ENCODE results near the gene IPO8. TPM values are rescaled to one million over a fixed set of nuclear protein-coding genes. Genes with fewer than 3 reads are reported as not detected.

IPO8 gene
- total RNA-seq, 4 donors from 2014 or later = 17.0 to 29.2 (median 21.3) TPM

DNA sequence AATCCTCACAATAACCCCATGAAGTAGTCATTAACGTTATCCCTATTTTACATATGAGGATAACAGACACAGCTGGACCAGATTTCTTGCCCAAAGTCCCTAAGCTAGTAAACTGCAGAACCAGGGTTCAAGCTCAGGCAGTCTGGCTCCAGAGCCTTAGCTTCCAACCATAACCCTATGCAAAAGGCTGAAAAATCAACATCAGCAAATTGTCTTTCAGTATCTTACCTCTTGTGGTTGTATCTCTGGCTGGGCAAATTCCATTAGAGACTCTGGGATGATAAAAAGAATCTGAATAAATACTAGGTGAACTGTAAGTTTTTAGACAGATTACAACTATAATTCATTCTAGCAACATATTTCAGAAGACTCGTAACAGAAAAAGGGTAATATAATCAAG, 34.3 kb upstream of the IPO8 start:
- TF ChIP-seq, protein P1, sequence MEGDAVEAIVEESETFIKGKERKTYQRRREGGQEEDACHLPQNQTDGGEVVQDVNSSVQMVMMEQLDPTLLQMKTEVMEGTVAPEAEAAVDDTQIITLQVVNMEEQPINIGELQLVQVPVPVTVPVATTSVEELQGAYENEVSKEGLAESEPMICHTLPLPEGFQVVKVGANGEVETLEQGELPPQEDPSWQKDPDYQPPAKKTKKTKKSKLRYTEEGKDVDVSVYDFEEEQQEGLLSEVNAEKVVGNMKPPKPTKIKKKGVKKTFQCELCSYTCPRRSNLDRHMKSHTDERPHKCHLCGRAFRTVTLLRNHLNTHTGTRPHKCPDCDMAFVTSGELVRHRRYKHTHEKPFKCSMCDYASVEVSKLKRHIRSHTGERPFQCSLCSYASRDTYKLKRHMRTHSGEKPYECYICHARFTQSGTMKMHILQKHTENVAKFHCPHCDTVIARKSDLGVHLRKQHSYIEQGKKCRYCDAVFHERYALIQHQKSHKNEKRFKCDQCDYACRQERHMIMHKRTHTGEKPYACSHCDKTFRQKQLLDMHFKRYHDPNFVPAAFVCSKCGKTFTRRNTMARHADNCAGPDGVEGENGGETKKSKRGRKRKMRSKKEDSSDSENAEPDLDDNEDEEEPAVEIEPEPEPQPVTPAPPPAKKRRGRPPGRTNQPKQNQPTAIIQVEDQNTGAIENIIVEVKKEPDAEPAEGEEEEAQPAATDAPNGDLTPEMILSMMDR (IDR thresholded peaks at IDR 0.05) = no peak
- TF ChIP-seq POLR2A (IDR thresholded peaks at IDR 0.05) = no peak
- no peak for DNase-seq (ENCODE audit: low spot score in 2 of 2)
- WGBS, 2 donors = 88 to 90% methylated on average over 2 of the region's 2 CpGs
- no peak overlapping the region for H3K4me3 ChIP-seq (ENCODE audit: low read depth, poor library complexity, severe bottlenecking)
- intact Hi-C loops (cut with DNase I; ENCODE audit: low total_unique reads) = no loop called here

DNA sequence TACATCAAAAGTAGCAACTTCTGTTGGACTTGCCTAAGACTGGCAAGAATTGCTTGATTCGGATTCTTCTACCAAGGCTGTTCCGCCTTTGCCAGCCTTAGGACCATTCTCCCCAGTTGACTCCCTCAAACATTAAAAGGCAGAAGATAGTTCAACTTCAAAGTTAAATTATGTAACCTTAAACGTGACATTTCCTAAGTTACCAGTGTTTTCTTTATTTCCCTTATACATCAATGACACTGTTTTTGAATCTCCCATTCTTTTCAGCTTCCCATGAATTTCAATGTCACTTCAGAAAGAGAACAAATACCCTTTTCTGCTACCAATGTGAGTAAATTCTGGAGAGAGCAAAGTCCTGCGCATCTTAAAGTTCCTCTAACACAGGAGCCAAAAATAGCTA, 33.9 kb upstream of the IPO8 start:
- no peak for DNase-seq (ENCODE audit: low spot score in 2 of 2)
- intact Hi-C loops (cut with DNase I; ENCODE audit: low total_unique reads) = no loop called here
- WGBS, 2 donors = 92 to 96% methylated on average over 4 of the region's 4 CpGs
- TF ChIP-seq, protein P1 (IDR thresholded peaks at IDR 0.05) = no peak
- no peak for TF ChIP-seq POLR2A (IDR thresholded peaks at IDR 0.05)
- no peak overlapping the region for H3K4me3 ChIP-seq (ENCODE audit: low read depth, poor library complexity, severe bottlenecking)

DNA sequence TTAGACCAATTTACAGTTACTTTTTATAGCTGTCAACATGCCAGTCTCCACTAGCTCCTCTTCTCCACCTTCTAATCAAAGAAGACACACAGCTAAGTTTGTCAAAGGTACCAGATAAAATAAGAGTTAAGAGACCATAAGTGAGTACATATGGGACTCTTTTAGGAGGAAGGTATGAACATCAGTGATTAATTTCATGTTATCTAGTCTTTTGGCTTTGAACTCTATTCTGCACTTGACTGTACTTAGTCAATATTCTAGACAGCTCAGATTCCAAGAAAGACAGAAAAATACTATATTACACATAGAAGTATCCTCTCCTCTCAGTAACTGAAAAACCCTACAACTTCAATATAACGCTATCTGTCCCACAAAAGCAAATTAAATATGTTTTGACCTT, 31.0 kb upstream of the IPO8 start:
- WGBS, 2 donors = 88 to 100% methylated on average over 1 of the region's 1 CpG
- no peak overlapping the region for H3K4me3 ChIP-seq (ENCODE audit: low read depth, poor library complexity, severe bottlenecking)
- intact Hi-C loops (cut with DNase I; ENCODE audit: low total_unique reads) = no loop called here
- no peak for DNase-seq (ENCODE audit: low spot score in 2 of 2)
- no peak for TF ChIP-seq POLR2A (IDR thresholded peaks at IDR 0.05)
- TF ChIP-seq, protein P1 (IDR thresholded peaks at IDR 0.05) = no peak

DNA sequence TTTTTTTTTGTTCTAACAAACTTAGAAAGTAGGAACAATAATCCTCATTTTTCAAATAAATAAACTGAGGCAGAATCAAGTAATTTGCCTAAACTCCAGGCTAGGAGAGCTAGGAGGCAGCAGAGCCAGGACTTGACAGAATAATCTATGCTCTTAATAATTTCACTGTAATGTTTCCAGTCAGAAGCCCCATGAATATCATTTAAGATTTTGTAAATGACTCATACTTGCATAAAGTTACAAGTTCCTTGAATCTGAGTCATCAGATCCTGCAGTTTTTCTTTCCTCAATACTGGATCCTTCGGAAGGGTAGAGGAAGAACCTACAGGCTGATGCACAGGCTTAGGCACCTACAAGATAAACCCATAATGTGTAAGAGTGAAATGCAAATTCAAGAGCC, 30.1 kb upstream of the IPO8 start:
- 28 to 33% methylated on average over 1 of the region's 1 CpG for WGBS, 2 donors
- no peak for TF ChIP-seq POLR2A (IDR thresholded peaks at IDR 0.05)
- TF ChIP-seq, protein P1 (IDR thresholded peaks at IDR 0.05) = no peak
- H3K4me3 ChIP-seq (ENCODE audit: low read depth, poor library complexity, severe bottlenecking) = no peak overlapping the region
- DNase-seq (ENCODE audit: low spot score in 2 of 2) = no peak
- intact Hi-C loops (cut with DNase I; ENCODE audit: low total_unique reads) = no loop called here

DNA sequence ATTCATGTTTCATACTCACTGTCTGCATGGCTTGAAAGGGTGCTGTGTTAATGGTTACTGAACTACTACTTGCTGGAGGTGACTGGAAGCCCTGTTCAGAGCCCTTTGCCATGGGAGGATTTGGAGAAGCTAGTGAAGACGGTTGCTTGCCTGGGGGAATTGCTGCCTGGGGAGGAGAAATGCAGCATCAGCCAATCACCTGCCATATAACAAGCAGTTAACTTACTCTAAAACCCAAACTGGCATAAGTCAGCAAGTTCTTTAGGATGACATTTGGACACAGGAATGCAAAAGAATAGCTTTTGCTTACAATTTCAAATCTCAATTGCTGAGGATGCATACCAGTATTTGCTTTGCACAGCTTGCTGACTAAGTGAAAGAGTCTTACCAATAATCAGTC, 23.4 kb upstream of the IPO8 start:
- H3K4me3 ChIP-seq (ENCODE audit: low read depth, poor library complexity, severe bottlenecking) = no peak overlapping the region
- 55 to 67% methylated on average over 1 of the region's 1 CpG for WGBS, 2 donors
- TF ChIP-seq, protein P1 (IDR thresholded peaks at IDR 0.05) = no peak
- no peak for TF ChIP-seq POLR2A (IDR thresholded peaks at IDR 0.05)
- no peak for DNase-seq (ENCODE audit: low spot score in 2 of 2)
- intact Hi-C loops (cut with DNase I; ENCODE audit: low total_unique reads) = no loop called here

DNA sequence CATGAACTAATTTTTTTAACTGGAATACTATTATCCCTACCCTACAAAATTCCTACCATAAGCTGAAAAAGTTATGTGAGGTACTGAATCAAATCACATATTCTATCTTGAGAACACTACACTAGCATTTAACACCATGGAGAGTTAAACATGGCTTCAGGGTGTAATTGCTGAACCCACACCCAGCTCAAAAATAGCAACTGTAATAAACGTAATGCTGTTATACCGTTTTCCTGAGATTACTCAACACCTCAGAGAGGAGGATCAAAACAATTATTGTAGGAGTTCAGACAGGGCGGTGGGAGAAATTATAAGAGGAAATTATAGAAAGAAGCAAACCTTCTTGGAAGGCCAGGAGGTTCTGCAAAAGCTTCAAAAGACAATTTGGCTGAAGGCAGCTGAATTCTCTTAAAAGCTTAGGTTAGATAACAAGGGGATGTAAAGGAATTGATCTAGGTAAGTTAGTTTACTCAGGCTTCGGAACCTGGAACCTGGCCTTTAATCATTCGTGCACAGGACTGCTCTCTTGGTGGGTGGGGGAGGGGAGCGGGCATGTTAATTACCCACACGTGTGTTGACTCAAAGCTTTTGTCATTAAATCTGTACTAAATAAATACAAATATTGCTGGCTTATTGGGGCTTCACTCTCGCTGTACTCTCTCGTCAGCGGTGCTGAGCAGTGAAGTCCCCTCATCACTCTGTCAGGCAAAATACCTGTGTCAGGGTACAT, 12.1 kb upstream of the IPO8 start:
- no peak overlapping the region for H3K4me3 ChIP-seq (ENCODE audit: low read depth, poor library complexity, severe bottlenecking)
- intact Hi-C loops (cut with DNase I; ENCODE audit: low total_unique reads) = no loop called here
- TF ChIP-seq, protein P1 (IDR thresholded peaks at IDR 0.05) = no peak
- no peak for TF ChIP-seq POLR2A (IDR thresholded peaks at IDR 0.05)
- WGBS, 2 donors = 52 to 58% methylated on average over 10 of the region's 10 CpGs
- DNase-seq (ENCODE audit: low spot score in 2 of 2) = no peak
